Left forelimb (tissue), 1 donor: ENCODE measurements around the gene TRIP6.
"Not testable (repeated sequence)": the region's sequence is repeated elsewhere in the genome, so short reads cannot be mapped to it uniquely, and the experiment has no call there.

Source experiments
- DNase-seq: peaks from one replicate; pipeline ENCODE4 v3.0.0-alpha.2; 2018; ENCODE audit warnings: low spot score

TRIP6 gene

DNA sequence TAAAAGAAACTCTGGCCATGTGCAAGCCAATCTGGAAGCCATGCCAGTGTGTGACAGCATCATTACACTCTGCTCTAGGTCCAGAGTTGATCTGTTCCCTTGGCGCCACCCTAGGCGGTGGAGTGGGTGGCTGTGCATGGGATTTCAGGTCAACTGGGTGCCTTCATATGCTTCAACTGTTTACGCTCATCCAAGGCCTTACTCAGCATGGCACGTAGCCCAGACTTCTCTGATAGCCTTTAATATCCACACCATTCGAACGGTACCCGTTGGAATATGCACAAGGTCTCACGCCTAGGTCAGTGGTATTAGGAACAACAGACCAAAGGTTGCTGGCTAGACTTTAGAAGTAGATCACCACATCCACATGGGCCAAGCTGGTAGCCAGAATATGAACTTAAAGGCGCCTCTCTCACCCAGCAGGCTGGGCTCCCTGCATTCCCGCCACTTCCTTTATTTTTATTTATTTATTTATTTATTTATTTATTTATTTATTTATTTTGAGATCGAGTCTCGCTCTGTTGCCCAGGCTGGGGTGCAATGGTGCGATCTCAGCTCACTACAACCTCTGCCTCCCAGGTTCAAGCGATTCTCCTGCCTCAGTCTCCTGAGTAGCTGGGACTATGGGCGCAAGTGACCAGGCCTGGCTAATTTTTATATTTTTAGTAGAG lies 47.2 kb downstream of the TRIP6 start:
- DNase-seq, result no peak

DNA sequence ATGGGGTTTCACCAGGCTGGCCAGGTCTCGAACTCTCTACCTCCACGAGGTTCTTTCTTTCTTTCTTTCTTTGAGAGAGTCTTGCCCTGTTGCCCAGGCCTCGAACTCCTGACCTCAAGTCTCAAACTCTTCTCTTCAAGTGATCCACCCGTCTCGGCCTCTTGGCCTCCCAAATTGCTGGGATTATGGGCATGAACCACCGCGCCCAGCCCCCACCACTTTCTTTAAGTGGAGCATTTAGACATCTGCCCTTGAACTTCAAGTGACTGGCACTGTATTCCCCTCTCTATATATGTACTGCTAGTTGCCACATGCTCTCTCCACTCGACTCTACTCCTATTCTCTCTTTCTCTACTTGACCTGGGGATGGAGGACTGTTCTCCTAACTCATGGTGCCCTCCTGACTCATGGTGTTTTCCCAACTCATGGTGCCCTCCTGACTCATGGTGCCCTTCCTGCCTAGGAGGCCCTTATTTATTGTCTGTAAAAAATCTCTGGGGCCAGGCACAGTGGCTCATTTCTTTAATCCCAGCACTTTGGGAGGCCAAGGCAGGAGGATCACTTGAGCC lies 47.8 kb downstream of the TRIP6 start:
- no peak for DNase-seq

DNA sequence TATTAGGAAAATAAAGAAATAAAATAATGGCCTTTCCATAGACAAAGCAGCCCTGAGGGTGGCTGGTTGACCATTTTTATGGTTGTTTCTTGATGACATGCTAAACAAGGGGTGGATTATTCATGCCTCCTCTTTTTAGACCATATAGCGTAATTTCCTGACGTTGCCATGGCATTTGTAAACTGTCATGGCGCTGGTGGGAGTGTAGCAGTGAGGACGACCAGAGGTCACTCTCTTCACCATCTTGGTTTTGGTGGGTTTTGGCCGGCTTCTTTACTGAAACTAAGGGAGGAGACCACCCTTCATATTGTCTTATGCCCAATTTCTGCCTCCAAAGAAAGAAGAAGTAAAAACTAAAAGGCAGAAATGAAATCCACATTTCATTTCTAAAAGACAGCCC lies 52.1 kb downstream of the TRIP6 start:
- DNase-seq, result not testable (repeated sequence)

DNA sequence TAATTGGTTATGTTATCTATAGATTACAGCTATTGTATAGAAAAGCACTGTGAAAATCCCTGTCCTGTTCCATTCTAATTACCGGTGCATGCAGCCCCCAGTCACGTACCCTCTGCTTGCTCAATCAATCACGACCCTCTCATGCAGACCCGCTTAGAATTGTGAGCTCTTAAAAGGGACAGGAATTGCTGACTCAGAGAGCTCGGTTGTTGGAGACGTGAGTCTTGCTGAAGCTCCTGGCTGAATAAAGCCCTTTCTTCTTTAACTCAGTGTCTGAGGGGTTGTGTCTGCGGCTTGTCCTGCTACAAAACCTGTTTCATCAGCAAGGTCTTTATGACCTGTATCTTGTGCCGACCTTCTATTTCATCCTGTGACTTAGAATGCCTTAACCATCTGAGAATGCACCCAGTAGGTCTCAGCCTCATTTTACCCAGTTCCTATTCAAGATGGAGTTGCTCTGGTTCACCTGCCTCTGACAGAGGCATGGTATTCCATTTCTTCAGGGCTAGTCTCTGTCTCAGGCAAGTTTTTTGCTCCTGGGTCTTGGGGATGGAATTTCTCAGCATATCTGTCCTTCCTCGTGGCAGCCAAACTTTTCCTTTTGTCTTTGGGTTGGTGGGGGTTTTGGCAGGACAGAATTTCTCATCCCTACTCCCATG lies 52.7 kb downstream of the TRIP6 start:
- not testable (repeated sequence) for DNase-seq

DNA sequence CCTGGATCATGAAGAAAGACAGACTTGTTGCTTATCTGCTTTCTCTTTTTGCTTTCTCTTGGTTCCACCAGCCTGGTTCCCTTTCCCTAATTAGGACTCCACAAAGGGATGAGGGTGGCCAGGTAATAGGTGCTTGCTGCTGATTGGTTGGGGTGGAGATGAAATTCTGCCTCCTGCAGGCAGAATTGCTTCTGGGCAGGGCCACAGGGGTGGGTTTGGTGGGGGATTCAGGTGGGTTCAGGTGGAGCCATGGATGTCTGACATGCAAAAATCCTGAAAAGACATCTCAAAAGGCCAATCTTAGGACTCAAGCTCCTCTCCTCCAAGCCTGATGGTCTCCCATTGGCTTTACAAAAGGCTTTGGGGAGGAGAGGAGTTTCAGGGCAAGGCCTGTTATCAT lies 53.9 kb downstream of the TRIP6 start:
- DNase-seq, result no peak
